ENCODE measurements around the gene CHCHD6.

GRCh38 chr3:126766653-126767052 lies 62.6 kb downstream of the CHCHD6 start:
- no peak for TF ChIP-seq CTCF (IDR thresholded peaks at IDR 0.05; ENCODE audit: insufficient read depth, low read length, poor library complexity, severe bottlenecking)
- no peak for TF ChIP-seq EZH2phosphoT487 (conservative IDR thresholded peaks at IDR 0.05; ENCODE audit: low read length)
